SU-DHL-6 (cell line): ENCODE measurements around the gene AKR1B1.

Source experiments
- EZH2phosphoT487 ChIP-seq: fragments of 200-600 bp; sonication (generic), shearing (Covaris generic); conservative IDR thresholded peaks from 2 replicates; pipeline ENCODE4 v1.6.1; 2018; ENCODE audit warnings: mild to moderate bottlenecking, antibody characterized with exemption, low read length, moderate library complexity, mixed read lengths
- TF ChIP-seq, protein P1 (sequence below): fragments of 200-600 bp; sonication (generic); IDR thresholded peaks from one replicate; pipeline ENCODE4 v1.5.1; 2017; ENCODE audit warnings: antibody characterized with exemption, mild to moderate bottlenecking, low read length, moderate library complexity; ENCODE audit not compliant: insufficient read depth, poor library complexity, severe bottlenecking

- TF ChIP-seq, protein P1, sequence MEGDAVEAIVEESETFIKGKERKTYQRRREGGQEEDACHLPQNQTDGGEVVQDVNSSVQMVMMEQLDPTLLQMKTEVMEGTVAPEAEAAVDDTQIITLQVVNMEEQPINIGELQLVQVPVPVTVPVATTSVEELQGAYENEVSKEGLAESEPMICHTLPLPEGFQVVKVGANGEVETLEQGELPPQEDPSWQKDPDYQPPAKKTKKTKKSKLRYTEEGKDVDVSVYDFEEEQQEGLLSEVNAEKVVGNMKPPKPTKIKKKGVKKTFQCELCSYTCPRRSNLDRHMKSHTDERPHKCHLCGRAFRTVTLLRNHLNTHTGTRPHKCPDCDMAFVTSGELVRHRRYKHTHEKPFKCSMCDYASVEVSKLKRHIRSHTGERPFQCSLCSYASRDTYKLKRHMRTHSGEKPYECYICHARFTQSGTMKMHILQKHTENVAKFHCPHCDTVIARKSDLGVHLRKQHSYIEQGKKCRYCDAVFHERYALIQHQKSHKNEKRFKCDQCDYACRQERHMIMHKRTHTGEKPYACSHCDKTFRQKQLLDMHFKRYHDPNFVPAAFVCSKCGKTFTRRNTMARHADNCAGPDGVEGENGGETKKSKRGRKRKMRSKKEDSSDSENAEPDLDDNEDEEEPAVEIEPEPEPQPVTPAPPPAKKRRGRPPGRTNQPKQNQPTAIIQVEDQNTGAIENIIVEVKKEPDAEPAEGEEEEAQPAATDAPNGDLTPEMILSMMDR: no peak
- no peak for TF ChIP-seq EZH2phosphoT487
Observed at GRCh38 chr7:134440476-134440875, 18.4 kb downstream of the AKR1B1 start.
